ENCODE data around the gene DDIT4. TPM values are rescaled to one million over a fixed set of nuclear protein-coding genes. Genes with fewer than 3 reads are reported as not detected.
"Not testable (repeated sequence)": the region's sequence is repeated elsewhere in the genome, so short reads cannot be mapped to it uniquely, and the experiment has no call there.

DDIT4 gene
- total RNA-seq, result 100 to 1,000 TPM; 274 to 929 (median 421) TPM

DNA sequence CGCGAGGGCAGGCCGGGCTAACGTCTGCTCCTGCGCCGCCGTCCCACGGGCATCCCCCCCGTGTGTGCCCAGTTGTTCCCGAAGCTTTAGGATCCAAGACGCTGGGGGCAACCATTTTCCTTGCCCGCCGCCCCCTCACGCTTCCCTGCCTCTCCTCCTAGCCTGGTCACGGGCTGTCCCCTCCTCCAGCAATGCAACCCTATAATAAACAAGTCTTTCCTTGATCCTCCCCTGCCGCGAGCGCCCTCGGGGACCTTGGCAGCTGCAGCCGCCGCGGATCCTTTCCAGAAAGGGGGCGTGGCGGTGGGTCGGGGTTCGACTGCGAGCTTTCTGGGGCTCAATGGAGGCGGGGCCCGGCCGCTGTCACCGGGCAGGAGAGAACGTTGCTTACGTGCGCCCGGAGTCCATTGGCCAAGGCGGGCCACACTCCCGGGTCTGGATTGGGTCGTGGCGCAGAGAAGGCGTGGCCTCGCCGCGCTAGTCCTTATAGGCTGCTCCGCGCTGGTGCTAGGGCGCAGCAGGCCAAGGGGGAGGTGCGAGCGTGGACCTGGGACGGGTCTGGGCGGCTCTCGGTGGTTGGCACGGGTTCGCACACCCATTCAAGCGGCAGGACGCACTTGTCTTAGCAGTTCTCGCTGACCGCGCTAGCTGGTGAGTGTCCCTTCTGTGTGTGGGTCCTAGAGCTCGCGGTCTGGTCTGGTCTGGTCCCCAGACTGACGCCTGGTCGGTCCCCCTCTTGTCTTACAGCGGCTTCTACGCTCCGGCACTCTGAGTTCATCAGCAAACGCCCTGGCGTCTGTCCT, at the start of gene DDIT4:
DDIT4 (plus strand) TSS at position 515 of the 803 bp plus-strand sequence. CDS start 293 bp downstream, outside the sequence.
- DNase-seq (ENCODE audit: low spot score in 2 of 2), result peak; percentile 99 to 100
- H3K4me3 ChIP-seq (ENCODE audit: low read depth, poor library complexity, severe bottlenecking), result peak within 1 kb of the TSS; percentile 98
- TF ChIP-seq POLR2A (IDR thresholded peaks at IDR 0.05), result peak in 1 of 2 donors; percentile 99
- TF ChIP-seq, protein P1, sequence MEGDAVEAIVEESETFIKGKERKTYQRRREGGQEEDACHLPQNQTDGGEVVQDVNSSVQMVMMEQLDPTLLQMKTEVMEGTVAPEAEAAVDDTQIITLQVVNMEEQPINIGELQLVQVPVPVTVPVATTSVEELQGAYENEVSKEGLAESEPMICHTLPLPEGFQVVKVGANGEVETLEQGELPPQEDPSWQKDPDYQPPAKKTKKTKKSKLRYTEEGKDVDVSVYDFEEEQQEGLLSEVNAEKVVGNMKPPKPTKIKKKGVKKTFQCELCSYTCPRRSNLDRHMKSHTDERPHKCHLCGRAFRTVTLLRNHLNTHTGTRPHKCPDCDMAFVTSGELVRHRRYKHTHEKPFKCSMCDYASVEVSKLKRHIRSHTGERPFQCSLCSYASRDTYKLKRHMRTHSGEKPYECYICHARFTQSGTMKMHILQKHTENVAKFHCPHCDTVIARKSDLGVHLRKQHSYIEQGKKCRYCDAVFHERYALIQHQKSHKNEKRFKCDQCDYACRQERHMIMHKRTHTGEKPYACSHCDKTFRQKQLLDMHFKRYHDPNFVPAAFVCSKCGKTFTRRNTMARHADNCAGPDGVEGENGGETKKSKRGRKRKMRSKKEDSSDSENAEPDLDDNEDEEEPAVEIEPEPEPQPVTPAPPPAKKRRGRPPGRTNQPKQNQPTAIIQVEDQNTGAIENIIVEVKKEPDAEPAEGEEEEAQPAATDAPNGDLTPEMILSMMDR (IDR thresholded peaks at IDR 0.05), result no peak
- intact Hi-C loops (cut with DNase I; ENCODE audit: low total_unique reads), result loop anchor here (10.0 kb wide), 1 partner anchor 61 kb away; no protein-coding TSS in a partner anchor
- WGBS, 2 donors, result 0 to 1% methylated on average over 38 to 42 of the region's 67 CpGs

DNA sequence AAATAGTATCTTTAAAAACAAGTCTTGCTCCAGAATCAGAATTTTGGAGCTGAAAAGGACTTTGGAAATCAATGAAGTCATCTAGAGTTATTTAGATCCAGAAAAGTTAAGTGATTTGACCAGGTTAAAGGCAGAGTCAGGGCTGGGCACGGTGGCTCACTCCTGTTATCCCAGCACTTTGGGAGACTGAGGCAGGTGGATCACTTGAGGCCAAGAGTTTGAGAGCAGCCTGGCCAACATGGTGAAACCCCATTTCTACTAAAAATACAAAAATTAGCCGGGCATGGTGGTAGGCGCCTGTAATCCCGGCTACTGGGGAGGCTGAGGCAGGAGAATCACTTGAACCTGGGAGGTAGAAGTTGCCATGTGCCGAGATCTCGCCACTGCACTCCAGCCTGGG, 49.5 kb upstream of the DDIT4 start:
- DNase-seq (ENCODE audit: low spot score in 2 of 2); H3K4me3 ChIP-seq (ENCODE audit: low read depth, poor library complexity, severe bottlenecking): not testable (repeated sequence)
- WGBS, 2 donors, result 90 to 93% methylated on average over 6 of the region's 6 CpGs
- intact Hi-C loops (cut with DNase I; ENCODE audit: low total_unique reads), result loop anchor here (5.0 to 10.0 kb wide), 2 partner anchors 111 to 177 kb away; no protein-coding TSS in a partner anchor

DNA sequence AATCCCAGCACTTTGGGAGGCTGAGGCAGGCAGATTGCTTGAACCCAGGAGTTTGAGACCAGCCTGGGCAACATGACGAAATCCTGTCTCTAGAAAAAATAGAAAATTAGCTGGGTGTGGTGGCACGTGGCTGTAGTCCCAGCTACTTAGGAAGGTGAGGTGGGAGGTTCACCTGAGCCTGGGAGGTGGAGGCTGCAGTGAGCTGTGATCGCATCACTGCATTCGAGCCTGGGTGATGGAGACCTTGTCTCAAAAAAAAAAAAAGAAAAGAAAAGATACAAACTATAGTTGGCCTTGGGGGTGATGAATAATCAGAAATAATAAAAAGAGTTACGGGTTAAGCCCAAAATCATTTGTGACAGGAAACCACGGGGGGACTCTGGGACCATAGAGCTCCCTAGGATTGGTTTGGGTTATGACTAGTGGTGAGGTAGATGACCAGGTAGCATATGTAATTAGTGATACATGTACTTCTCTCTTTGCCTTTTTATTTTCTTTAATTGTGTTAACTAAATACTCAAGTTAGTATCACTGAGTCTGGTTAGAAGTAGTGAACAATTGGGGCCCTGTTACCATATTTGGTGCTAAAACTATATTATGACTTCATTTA, 47.2 kb upstream of the DDIT4 start:
- TF ChIP-seq, protein P1 (IDR thresholded peaks at IDR 0.05), result no peak
- TF ChIP-seq POLR2A (IDR thresholded peaks at IDR 0.05), result no peak
- intact Hi-C loops (cut with DNase I; ENCODE audit: low total_unique reads), result loop anchor here (10.0 kb wide), 1 partner anchor 108 kb away; no protein-coding TSS in a partner anchor
- DNase-seq (ENCODE audit: low spot score in 2 of 2), result peak in 1 of 2 donors; percentile 31
- no peak overlapping the region for H3K4me3 ChIP-seq (ENCODE audit: low read depth, poor library complexity, severe bottlenecking)
- 68 to 77% methylated on average over 6 of the region's 6 CpGs for WGBS, 2 donors

GRCh38 chr10:72227826-72228225, 45.9 kb upstream of the DDIT4 start:
- TF ChIP-seq, protein P1 (IDR thresholded peaks at IDR 0.05), result no peak
- no peak for TF ChIP-seq POLR2A (IDR thresholded peaks at IDR 0.05)
- no peak for DNase-seq (ENCODE audit: low spot score in 2 of 2)
- intact Hi-C loops (cut with DNase I; ENCODE audit: low total_unique reads), result loop anchor here (10.0 kb wide), 1 partner anchor 107 kb away; no protein-coding TSS in a partner anchor
- H3K4me3 ChIP-seq (ENCODE audit: low read depth, poor library complexity, severe bottlenecking), result no peak overlapping the region
- 80 to 86% methylated on average over 6 of the region's 6 CpGs for WGBS, 2 donors

DNA sequence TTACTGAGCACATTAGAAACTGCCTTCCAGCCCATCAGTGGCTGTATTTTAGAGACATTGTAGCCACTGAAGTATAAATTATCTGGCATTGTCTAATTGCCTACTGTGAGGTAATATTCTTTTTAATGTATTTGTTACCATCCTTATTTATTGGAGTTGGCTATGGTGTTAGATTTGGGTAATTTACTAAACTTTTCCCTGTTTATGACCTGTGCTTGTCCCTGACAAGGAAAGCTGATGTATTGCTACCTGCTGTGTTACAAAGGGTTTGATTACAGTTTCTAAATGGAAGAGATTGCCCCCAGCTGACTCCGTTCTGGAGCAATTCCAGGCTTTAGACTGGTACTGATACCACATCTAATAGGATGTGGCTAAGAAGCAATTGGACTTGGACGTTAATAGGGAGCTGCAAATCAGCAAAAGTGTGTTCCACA, 45.4 kb upstream of the DDIT4 start:
- H3K4me3 ChIP-seq (ENCODE audit: low read depth, poor library complexity, severe bottlenecking), result no peak overlapping the region
- intact Hi-C loops (cut with DNase I; ENCODE audit: low total_unique reads), result loop anchor here (10.0 kb wide), 1 partner anchor 106 kb away; no protein-coding TSS in a partner anchor
- no peak for DNase-seq (ENCODE audit: low spot score in 2 of 2)
- no peak for TF ChIP-seq POLR2A (IDR thresholded peaks at IDR 0.05)
- TF ChIP-seq, protein P1 (IDR thresholded peaks at IDR 0.05), result no peak
- WGBS, 2 donors, result 59 to 68% methylated on average over 2 of the region's 2 CpGs

Data from lower leg skin (tissue), 4 donors.